PC-3 (cell line): ENCODE data around the gene FGFR1OP2.

Source experiments
- CTCF ChIP-seq: fragments of 300-600 bp; sonication (generic); conservative IDR thresholded peaks from 2 replicates; pipeline ENCODE4 v1.5.1; 2017; ENCODE audit warnings: antibody characterized with exemption, low read depth, mild to moderate bottlenecking, low read length
- EZH2 ChIP-seq: fragments of 300-600 bp; sonication (generic); IDR thresholded peaks from one replicate; pipeline ENCODE4 v1.6.1; 2017; ENCODE audit warnings: antibody characterized with exemption, mild to moderate bottlenecking, low read length; ENCODE audit not compliant: unreplicated experiment

- TF ChIP-seq CTCF: no peak
- no peak for TF ChIP-seq EZH2
Measured at GRCh38 chr12:26906704-26907103, 31.6 kb upstream of the FGFR1OP2 start.
